DOHH2 (cell line): Measurements from ENCODE around the gene PDXK.

Source experiments
- CTCF ChIP-seq: fragments of 200-600 bp; sonication (generic); IDR thresholded peaks from one replicate; pipeline ENCODE4 v1.5.1; 2014; ENCODE audit warnings: antibody characterized with exemption, mild to moderate bottlenecking, low read depth, low read length; ENCODE audit not compliant: poor library complexity, severe bottlenecking
- EZH2phosphoT487 ChIP-seq: fragments of 200-600 bp; sonication (generic); IDR thresholded peaks from 2 replicates; pipeline ENCODE4 v1.6.1; 2017; ENCODE audit warnings: borderline replicate concordance, mild to moderate bottlenecking, antibody characterized with exemption, low read length, moderate library complexity, mixed read lengths

GRCh38 chr21:43786807-43787440 is 68.0 kb downstream of the PDXK start:
- TF ChIP-seq CTCF (no peak), EZH2phosphoT487 (no peak)
